Activated naive CD4-positive, alpha-beta T cell treated with anti-CD3 and anti-CD28 coated beads, Interleukin-2, amount 50 U/mL, for 72 hours (primary cell): ENCODE results near the gene RNLS. TPM values are rescaled to one million over a fixed set of nuclear protein-coding genes. Genes with fewer than 3 reads are reported as not detected.

Experiments used
- ATAC-seq, 2 donors: fragments of 150-1000 bp; cut with Tn5 transposase; 2 replicates each; pipeline ENCODE4 v1.10.0; 2021; ENCODE audit warnings: mild to moderate bottlenecking in 2 of 2, moderate library complexity in 2 of 2
- DNase-seq, 2 donors: peaks; one replicate each; pipeline ENCODE4 v3.0.0; 2021 to 2022; ENCODE audit warnings: low spot score in 2 of 2
- H3K27ac Mint-ChIP-seq, 2 donors: one replicate each; pipeline ENCODE4 v1.8.0; 2022; ENCODE audit warnings: mild to moderate bottlenecking in 2 of 2, mixed read lengths in 2 of 2
- H3K36me3 Mint-ChIP-seq, 2 donors: one replicate each; pipeline ENCODE4 v1.8.0; 2022; ENCODE audit warnings: mixed read lengths in 2 of 2
- H3K9me3 Mint-ChIP-seq, 2 donors: one replicate each; pipeline ENCODE4 v1.8.0; 2022; ENCODE audit warnings: mixed read lengths in 2 of 2
- total RNA-seq, 2 donors: library from RNA; stranded (reverse); gene quantifications; one replicate each; pipeline ENCODE4 v1.2.3, GENCODE V29; 2022

RNLS gene
- total RNA-seq, 2 donors from 2014 or later, result 3.3 to 3.8 TPM

GRCh38 chr10:88433565-88434186 lies 149.4 kb downstream of the RNLS start:
- Mint-ChIP-seq H3K9me3 (no peaks in the 10 kb centered on the region), H3K27ac (no peak overlapping the region), H3K36me3 (peaks cover 0 to 4% of the 10 kb centered on the region in 2 donors)
- DNase-seq (no peak), ATAC-seq (no peak)

- Mint-ChIP-seq H3K27ac (no peak overlapping the region), H3K9me3 (no peaks in the 10 kb centered on the region), H3K36me3 (peaks cover 0 to 4% of the 10 kb centered on the region in 2 donors)
- DNase-seq (no peak), ATAC-seq (no peak)
These were observed 152.0 kb downstream of the RNLS start for GRCh38 chr10:88431103-88431502.

- DNase-seq (no peak), ATAC-seq (no peak)
- H3K36me3 Mint-ChIP-seq, result peaks cover 0 to 4% of the 10 kb centered on the region in 2 donors
- H3K9me3 Mint-ChIP-seq, result no peaks in the 10 kb centered on the region
- H3K27ac Mint-ChIP-seq, result no peak overlapping the region
These were observed 154.1 kb downstream of the RNLS start for GRCh38 chr10:88428976-88429375.

- Mint-ChIP-seq H3K36me3 (peaks cover 0 to 4% of the 10 kb centered on the region in 2 donors), H3K27ac (no peak overlapping the region), H3K9me3 (no peaks in the 10 kb centered on the region)
- DNase-seq (no peak), ATAC-seq (no peak)
These were observed 154.7 kb downstream of the RNLS start for GRCh38 chr10:88428442-88428841.

- DNase-seq, result no peak
- Mint-ChIP-seq H3K36me3 (no peaks in the 10 kb centered on the region), H3K27ac (no peak overlapping the region), H3K9me3 (no peaks in the 10 kb centered on the region)
- no peak for ATAC-seq
These were observed 156.1 kb downstream of the RNLS start for GRCh38 chr10:88427024-88427423.

GRCh38 chr10:88424881-88425280 lies 158.2 kb downstream of the RNLS start:
- no peak for ATAC-seq
- no peak for DNase-seq
- Mint-ChIP-seq H3K9me3 (no peaks in the 10 kb centered on the region), H3K27ac (no peak overlapping the region), H3K36me3 (no peaks in the 10 kb centered on the region)

- no peaks in the 10 kb centered on the region for H3K36me3 Mint-ChIP-seq
- no peak for ATAC-seq
- H3K27ac Mint-ChIP-seq, result no peak overlapping the region
- no peaks in the 10 kb centered on the region for H3K9me3 Mint-ChIP-seq
- DNase-seq, result no peak
These were observed 159.4 kb downstream of the RNLS start for GRCh38 chr10:88423732-88424131.

GRCh38 chr10:88421590-88421989 lies 161.5 kb downstream of the RNLS start:
- Mint-ChIP-seq H3K36me3 (no peaks in the 10 kb centered on the region), H3K27ac (no peak overlapping the region), H3K9me3 (no peaks in the 10 kb centered on the region)
- no peak for ATAC-seq
- no peak for DNase-seq

GRCh38 chr10:88418871-88419270 lies 164.2 kb downstream of the RNLS start:
- Mint-ChIP-seq H3K36me3 (no peaks in the 10 kb centered on the region), H3K27ac (no peak overlapping the region), H3K9me3 (no peaks in the 10 kb centered on the region)
- ATAC-seq (no peak), DNase-seq (no peak)

GRCh38 chr10:88417387-88418030 lies 165.6 kb downstream of the RNLS start:
- no peaks in the 10 kb centered on the region for H3K36me3 Mint-ChIP-seq
- H3K27ac Mint-ChIP-seq, result no peak overlapping the region
- ATAC-seq (no peak), DNase-seq (no peak)
- H3K9me3 Mint-ChIP-seq, result no peaks in the 10 kb centered on the region

GRCh38 chr10:88416801-88417200 lies 166.3 kb downstream of the RNLS start:
- H3K9me3 Mint-ChIP-seq, result no peaks in the 10 kb centered on the region
- DNase-seq, result no peak
- H3K27ac Mint-ChIP-seq, result no peak overlapping the region
- no peak for ATAC-seq
- H3K36me3 Mint-ChIP-seq, result no peaks in the 10 kb centered on the region

- ATAC-seq (no peak), DNase-seq (no peak)
- H3K36me3 Mint-ChIP-seq, result no peaks in the 10 kb centered on the region
- no peaks in the 10 kb centered on the region for H3K9me3 Mint-ChIP-seq
- H3K27ac Mint-ChIP-seq, result no peak overlapping the region
These were observed 167.5 kb downstream of the RNLS start for GRCh38 chr10:88415533-88416130.

GRCh38 chr10:88413412-88413811 lies 169.7 kb downstream of the RNLS start:
- ATAC-seq, result no peak
- Mint-ChIP-seq H3K27ac (no peak overlapping the region), H3K9me3 (no peaks in the 10 kb centered on the region), H3K36me3 (no peaks in the 10 kb centered on the region)
- no peak for DNase-seq

- no peak for DNase-seq
- ATAC-seq, result peak in 1 of 2 donors; percentile 80
- no peaks in the 10 kb centered on the region for H3K9me3 Mint-ChIP-seq
- peaks cover 0 to under 1% of the 10 kb centered on the region in 2 donors for H3K36me3 Mint-ChIP-seq
- no peak overlapping the region for H3K27ac Mint-ChIP-seq
These were observed 171.3 kb downstream of the RNLS start for GRCh38 chr10:88411772-88412349.

GRCh38 chr10:88409824-88410223 lies 173.3 kb downstream of the RNLS start:
- no peak for DNase-seq
- ATAC-seq, result peak in 1 of 2 donors; percentile 35
- Mint-ChIP-seq H3K36me3 (peaks cover 6 to 10% of the 10 kb centered on the region in 2 donors), H3K9me3 (peaks cover 0 to 4% of the 10 kb centered on the region in 2 donors), H3K27ac (no peak overlapping the region)

- DNase-seq (no peak), ATAC-seq (peak; percentile 82 to 97)
- Mint-ChIP-seq H3K27ac (no peak overlapping the region), H3K36me3 (peaks cover 6 to 10% of the 10 kb centered on the region in 2 donors), H3K9me3 (peaks cover 0 to 4% of the 10 kb centered on the region in 2 donors)
These were observed 173.9 kb downstream of the RNLS start for GRCh38 chr10:88409236-88409635.

GRCh38 chr10:88408096-88408495 lies 175.0 kb downstream of the RNLS start:
- DNase-seq, result no peak
- no peak for ATAC-seq
- Mint-ChIP-seq H3K9me3 (peaks cover 0 to 4% of the 10 kb centered on the region in 2 donors), H3K27ac (no peak overlapping the region), H3K36me3 (peaks cover 6 to 10% of the 10 kb centered on the region in 2 donors)
